ENCODE results near the gene GCNT3.

Gene GCNT3

GRCh38 chr15:59656897-59657634, 45.5 kb downstream of the GCNT3 start, which contains the start of gene GTF2A2:
Gene GTF2A2 (minus strand): TSS chr15:59657515. CDS start chr15:59652277, 5,238 bp downstream.
- peak; percentile 97 for DNase-seq (ENCODE audit: low read depth)
- peak within 1 kb of the TSS; percentile 93 for H3K4me3 ChIP-seq (ENCODE audit: low read depth, low read length)
- TF ChIP-seq MYC (IDR thresholded peaks at IDR 0.05; ENCODE audit: low read depth, low read length) (peak; percentile 67; the same call in 1 of the 2 replicates), CTCF (IDR thresholded peaks at IDR 0.05; ENCODE audit: low read depth, low read length) (no peak), MAX (IDR thresholded peaks at IDR 0.05; ENCODE audit: low read depth, low read length) (peak; percentile 65), POLR2A (IDR thresholded peaks at IDR 0.05; ENCODE audit: extremely low read depth, insufficient read length) (peak; percentile 86)

- no peak for TF ChIP-seq MYC (IDR thresholded peaks at IDR 0.05; ENCODE audit: low read depth, low read length)
- no peak for TF ChIP-seq POLR2A (IDR thresholded peaks at IDR 0.05; ENCODE audit: extremely low read depth, insufficient read length)
- no peak for TF ChIP-seq CTCF (IDR thresholded peaks at IDR 0.05; ENCODE audit: low read depth, low read length)
- TF ChIP-seq MAX (IDR thresholded peaks at IDR 0.05; ENCODE audit: low read depth, low read length) = no peak
- no peak overlapping the region for H3K4me3 ChIP-seq (ENCODE audit: low read depth, low read length)
- no peak for DNase-seq (ENCODE audit: low read depth)
Measured at GRCh38 chr15:59657635-59658125, 46.1 kb downstream of the GCNT3 start.

- no peak overlapping the region for H3K4me3 ChIP-seq (ENCODE audit: low read depth, low read length)
- no peak for TF ChIP-seq POLR2A (IDR thresholded peaks at IDR 0.05; ENCODE audit: extremely low read depth, insufficient read length)
- DNase-seq (ENCODE audit: low read depth) = no peak
Measured at GRCh38 chr15:59659366-59659765, 47.8 kb downstream of the GCNT3 start.

GRCh38 chr15:59662260-59662659, 50.7 kb downstream of the GCNT3 start:
- TF ChIP-seq MYC (IDR thresholded peaks at IDR 0.05; ENCODE audit: low read depth, low read length) (no peak), CTCF (IDR thresholded peaks at IDR 0.05; ENCODE audit: low read depth, low read length) (no peak), POLR2A (IDR thresholded peaks at IDR 0.05; ENCODE audit: extremely low read depth, insufficient read length) (no peak), MAX (IDR thresholded peaks at IDR 0.05; ENCODE audit: low read depth, low read length) (no peak)
- H3K4me3 ChIP-seq (ENCODE audit: low read depth, low read length) = no peak overlapping the region
- no peak for DNase-seq (ENCODE audit: low read depth)

GRCh38 chr15:59668556-59668955, 57.0 kb downstream of the GCNT3 start:
- TF ChIP-seq MAX (IDR thresholded peaks at IDR 0.05; ENCODE audit: low read depth, low read length) (no peak), MYC (IDR thresholded peaks at IDR 0.05; ENCODE audit: low read depth, low read length) (no peak), CTCF (IDR thresholded peaks at IDR 0.05; ENCODE audit: low read depth, low read length) (no peak), POLR2A (IDR thresholded peaks at IDR 0.05; ENCODE audit: extremely low read depth, insufficient read length) (no peak)
- peak; percentile 25 for DNase-seq (ENCODE audit: low read depth)

More at GRCh38 chr15:59668556-59668955, 57.0 kb downstream of the GCNT3 start:
- H3K4me3 ChIP-seq (ENCODE audit: low read depth, low read length) = no peak overlapping the region

Data from NB4 (cell line).